HEK293T (cell line): ENCODE results near the gene DLEU7.

Experiments
- CTCF ChIA-PET: fragments of 350-600 bp; formaldehyde crosslinking; extraction: SDS; loops from one replicate; lab custom pipeline; 2021; ENCODE audit warnings: antibody characterized with exemption, inconsistent platforms; lab: Yijun Ruan, JAX
- POLR2A ChIA-PET: fragments of 350-600 bp; formaldehyde crosslinking; extraction: SDS; loops from one replicate; lab custom pipeline; 2020; ENCODE audit warnings: antibody characterized with exemption, inconsistent platforms; lab: Yijun Ruan, JAX
- DNase-seq: peaks from one replicate; pipeline ENCODE4 v3.0.0; 2012; ENCODE audit warnings: mixed read lengths; ENCODE audit errors: extremely low spot score
- ARNT ChIP-seq: fragments of 450-650 bp; IDR thresholded peaks from 2 replicates; pipeline ENCODE4 v1.6.1; 2017; ENCODE audit warnings: mild to moderate bottlenecking
- BHLHE40 ChIP-seq: fragments of 450-650 bp; IDR thresholded peaks from 2 replicates; pipeline ENCODE4 v1.6.1; 2016; ENCODE audit warnings: mild to moderate bottlenecking, moderate library complexity, borderline replicate concordance
- CTBP1 ChIP-seq: fragments of 450-650 bp; IDR thresholded peaks from 2 replicates; pipeline ENCODE4 v1.6.1; 2016; ENCODE audit warnings: borderline replicate concordance
- ELF4 ChIP-seq: fragments of 450-650 bp; IDR thresholded peaks from 2 replicates; pipeline ENCODE4 v1.6.1; 2017; ENCODE audit warnings: antibody characterized with exemption
- FOXA1 ChIP-seq: fragments of 450-650 bp; IDR thresholded peaks from 2 replicates; pipeline ENCODE4 v1.6.1; 2016; ENCODE audit warnings: mild to moderate bottlenecking
- FOXK2 ChIP-seq: fragments of 450-650 bp; IDR thresholded peaks from 2 replicates; pipeline ENCODE4 v1.6.1; 2016; ENCODE audit warnings: mild to moderate bottlenecking
- FOXM1 ChIP-seq: fragments of 450-650 bp; IDR thresholded peaks from 2 replicates; pipeline ENCODE4 v1.6.1; 2017; ENCODE audit warnings: mild to moderate bottlenecking, borderline replicate concordance
- HDGF ChIP-seq: fragments of 450-650 bp; IDR thresholded peaks from 2 replicates; pipeline ENCODE4 v1.6.1; 2017; ENCODE audit warnings: antibody characterized with exemption, borderline replicate concordance
- L3MBTL2 ChIP-seq: fragments of 450-650 bp; conservative IDR thresholded peaks from 2 replicates; pipeline ENCODE4 v1.6.1; 2016; ENCODE audit warnings: mild to moderate bottlenecking
- LEF1 ChIP-seq: fragments of 450-650 bp; IDR thresholded peaks from 2 replicates; pipeline ENCODE4 v1.6.1; 2017; ENCODE audit warnings: mild to moderate bottlenecking, borderline replicate concordance
- NFRKB ChIP-seq: fragments of 450-650 bp; IDR thresholded peaks from 2 replicates; pipeline ENCODE4 v1.6.1; 2016; ENCODE audit warnings: mild to moderate bottlenecking, moderate library complexity
- PKNOX1 ChIP-seq: fragments of 450-650 bp; IDR thresholded peaks from 2 replicates; pipeline ENCODE4 v1.6.1; 2016
- SP1 ChIP-seq: fragments of 450-650 bp; IDR thresholded peaks from 2 replicates; pipeline ENCODE4 v1.6.1; 2017
- SUZ12 ChIP-seq: fragments of 450-650 bp; IDR thresholded peaks from 2 replicates; pipeline ENCODE4 v1.6.1; 2016; ENCODE audit warnings: mild to moderate bottlenecking
- TARDBP ChIP-seq: fragments of 450-650 bp; IDR thresholded peaks from 2 replicates; pipeline ENCODE4 v1.6.1; 2016
- ZNF384 ChIP-seq: fragments of 450-650 bp; IDR thresholded peaks from 2 replicates; pipeline ENCODE4 v1.6.1; 2016

The DLEU7 gene

GRCh38 chr13:50801087-50801931 is 42.2 kb downstream of the DLEU7 start:
- ChIA-PET POLR2A (interaction anchor here (1.5 kb wide), 1 partner anchor 823 kb away, joined by 4 read pairs; no protein-coding TSS in a partner anchor), CTCF (interaction anchor here (0.6 to 1.4 kb wide), 7 partner anchors 94 to 821 kb away, joined by 3 to 5 read pairs (median 3); no protein-coding TSS in a partner anchor)
- TF ChIP-seq L3MBTL2 (no peak), SUZ12 (no peak), ARNT (no peak), PKNOX1 (no peak), ZNF384 (no peak), ELF4 (no peak), SP1 (no peak), BHLHE40 (no peak), FOXM1 (no peak), CTBP1 (no peak), NFRKB (no peak), LEF1 (no peak), FOXK2 (no peak), FOXA1 (no peak), HDGF (no peak), TARDBP (no peak)
- peak; percentile 71 for DNase-seq

GRCh38 chr13:50800091-50800739 is 43.3 kb downstream of the DLEU7 start:
- POLR2A ChIA-PET, result interaction anchor here (1.5 kb wide), 1 partner anchor 822 kb away, joined by 4 read pairs; no protein-coding TSS in a partner anchor
- CTCF ChIA-PET, result interaction anchor here (0.6 to 1.4 kb wide), 5 partner anchors 14 to 444 kb away, joined by 3 to 5 read pairs (median 3); no protein-coding TSS in a partner anchor
- no peak for DNase-seq
- no peak for TF ChIP-seq SP1
- TF ChIP-seq FOXM1, result no peak
- no peak for TF ChIP-seq ARNT
- no peak for TF ChIP-seq BHLHE40
- TF ChIP-seq ZNF384, result no peak
- TF ChIP-seq NFRKB, result no peak
- TF ChIP-seq L3MBTL2, result no peak
- TF ChIP-seq ELF4, result no peak
- no peak for TF ChIP-seq LEF1
- TF ChIP-seq SUZ12, result no peak
- TF ChIP-seq PKNOX1, result no peak
- no peak for TF ChIP-seq FOXK2
- no peak for TF ChIP-seq CTBP1
- TF ChIP-seq FOXA1, result no peak

- CTCF ChIA-PET, result interaction anchor here (1.2 kb wide), 1 partner anchor 16 kb away, joined by 3 read pairs; no protein-coding TSS in a partner anchor
- TF ChIP-seq PKNOX1 (no peak), BHLHE40 (no peak), FOXM1 (no peak), ARNT (no peak), FOXA1 (no peak), L3MBTL2 (no peak), NFRKB (no peak)
- DNase-seq, result no peak
- POLR2A ChIA-PET, result no interaction called here
Measured at GRCh38 chr13:50798923-50799322, 44.6 kb downstream of the DLEU7 start.

- TF ChIP-seq FOXK2 (no peak), L3MBTL2 (no peak), ARNT (no peak), LEF1 (no peak), BHLHE40 (no peak), CTBP1 (no peak), SP1 (no peak), SUZ12 (no peak), HDGF (no peak)
- ChIA-PET POLR2A (no interaction called here), CTCF (interaction anchor here (0.6 kb wide), 1 partner anchor 115 kb away, joined by 5 read pairs; no protein-coding TSS in a partner anchor)
- no peak for DNase-seq
Measured at GRCh38 chr13:50797091-50797490, 46.4 kb downstream of the DLEU7 start.

GRCh38 chr13:50796463-50796862 is 47.0 kb downstream of the DLEU7 start:
- ChIA-PET POLR2A (no interaction called here), CTCF (no interaction called here)
- DNase-seq, result no peak
- TF ChIP-seq SUZ12 (no peak), CTBP1 (no peak), TARDBP (no peak), LEF1 (no peak), BHLHE40 (no peak), HDGF (no peak), FOXK2 (no peak), ARNT (no peak), ELF4 (no peak), PKNOX1 (no peak), FOXA1 (no peak), NFRKB (no peak), FOXM1 (no peak), L3MBTL2 (no peak), ZNF384 (no peak), SP1 (no peak)
